PFSK-1 (cell line): Measurements from ENCODE around the gene KIF5A.

Experiments used
- FOXP2 ChIP-seq: optimal IDR thresholded peaks from 2 replicates; pipeline ENCODE3; 2011; ENCODE audit warnings: borderline replicate concordance, control low read depth, inconsistent platforms; ENCODE audit not compliant: insufficient read depth; ENCODE audit errors: extremely low read length, extremely low read depth
- POLR2AphosphoS5 ChIP-seq: IDR thresholded peaks from 2 replicates; pipeline ENCODE4 v1.6.1; 2012; ENCODE audit warnings: low read depth, mild to moderate bottlenecking, control low read depth, low read length, moderate library complexity
- SIN3A ChIP-seq: IDR thresholded peaks from 2 replicates; pipeline ENCODE4 v1.6.1; 2012; ENCODE audit warnings: mild to moderate bottlenecking, low read length, moderate library complexity, borderline replicate concordance; ENCODE audit not compliant: insufficient read depth
- TAF1 ChIP-seq: IDR thresholded peaks from 2 replicates; pipeline ENCODE4 v1.6.1; 2012; ENCODE audit warnings: low read length, control low read depth, borderline replicate concordance; ENCODE audit not compliant: insufficient read depth
- TF ChIP-seq, protein P1 (sequence below), 2 experiments: IDR thresholded peaks; 2 replicates each; pipeline versions ENCODE4 v1.6.1 to v1.8.0; 2011 to 2012; ENCODE audit warnings: low read depth in 2 of 2, low read length in 2 of 2, control low read depth in 1 of 2, inconsistent platforms in 1 of 2, mild to moderate bottlenecking in 1 of 2, moderate library complexity in 1 of 2; ENCODE audit not compliant: insufficient read depth in 1 of 2

Gene KIF5A

DNA sequence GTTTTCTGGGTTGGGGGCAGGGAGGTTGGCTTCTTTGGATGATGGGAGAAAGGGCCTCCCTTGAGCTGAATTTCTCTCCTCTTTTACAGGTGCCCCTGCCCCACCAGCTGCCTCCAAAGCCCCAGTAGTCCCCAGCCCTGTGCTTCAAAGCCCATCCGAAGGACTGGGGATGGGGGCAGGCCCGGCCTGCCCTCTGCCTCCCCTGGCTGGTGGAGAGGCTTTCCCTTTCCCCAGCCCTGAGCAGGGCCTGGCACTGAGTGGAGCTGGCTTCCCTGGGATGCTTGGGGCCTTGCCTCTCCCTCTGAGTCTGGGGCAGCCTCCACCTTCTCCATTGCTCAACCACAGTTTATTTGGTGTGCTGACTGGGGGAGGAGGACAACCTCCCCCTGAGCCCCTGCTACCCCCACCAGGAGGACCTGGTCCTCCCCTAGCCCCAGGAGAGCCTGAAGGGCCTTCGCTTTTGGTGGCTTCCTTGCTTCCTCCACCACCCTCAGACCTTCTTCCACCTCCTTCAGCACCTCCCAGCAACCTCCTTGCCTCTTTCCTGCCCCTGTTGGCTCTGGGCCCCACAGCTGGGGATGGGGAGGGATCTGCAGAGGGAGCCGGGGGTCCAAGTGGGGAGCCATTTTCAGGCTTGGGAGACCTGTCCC lies 23.2 kb upstream of the KIF5A start:
- TF ChIP-seq SIN3A: no peak
- TF ChIP-seq, protein P1, sequence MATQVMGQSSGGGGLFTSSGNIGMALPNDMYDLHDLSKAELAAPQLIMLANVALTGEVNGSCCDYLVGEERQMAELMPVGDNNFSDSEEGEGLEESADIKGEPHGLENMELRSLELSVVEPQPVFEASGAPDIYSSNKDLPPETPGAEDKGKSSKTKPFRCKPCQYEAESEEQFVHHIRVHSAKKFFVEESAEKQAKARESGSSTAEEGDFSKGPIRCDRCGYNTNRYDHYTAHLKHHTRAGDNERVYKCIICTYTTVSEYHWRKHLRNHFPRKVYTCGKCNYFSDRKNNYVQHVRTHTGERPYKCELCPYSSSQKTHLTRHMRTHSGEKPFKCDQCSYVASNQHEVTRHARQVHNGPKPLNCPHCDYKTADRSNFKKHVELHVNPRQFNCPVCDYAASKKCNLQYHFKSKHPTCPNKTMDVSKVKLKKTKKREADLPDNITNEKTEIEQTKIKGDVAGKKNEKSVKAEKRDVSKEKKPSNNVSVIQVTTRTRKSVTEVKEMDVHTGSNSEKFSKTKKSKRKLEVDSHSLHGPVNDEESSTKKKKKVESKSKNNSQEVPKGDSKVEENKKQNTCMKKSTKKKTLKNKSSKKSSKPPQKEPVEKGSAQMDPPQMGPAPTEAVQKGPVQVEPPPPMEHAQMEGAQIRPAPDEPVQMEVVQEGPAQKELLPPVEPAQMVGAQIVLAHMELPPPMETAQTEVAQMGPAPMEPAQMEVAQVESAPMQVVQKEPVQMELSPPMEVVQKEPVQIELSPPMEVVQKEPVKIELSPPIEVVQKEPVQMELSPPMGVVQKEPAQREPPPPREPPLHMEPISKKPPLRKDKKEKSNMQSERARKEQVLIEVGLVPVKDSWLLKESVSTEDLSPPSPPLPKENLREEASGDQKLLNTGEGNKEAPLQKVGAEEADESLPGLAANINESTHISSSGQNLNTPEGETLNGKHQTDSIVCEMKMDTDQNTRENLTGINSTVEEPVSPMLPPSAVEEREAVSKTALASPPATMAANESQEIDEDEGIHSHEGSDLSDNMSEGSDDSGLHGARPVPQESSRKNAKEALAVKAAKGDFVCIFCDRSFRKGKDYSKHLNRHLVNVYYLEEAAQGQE (IDR thresholded peaks at IDR 0.05; ENCODE audit: insufficient read depth in 1 of 2, low read depth in 2 of 2, low read length in 2 of 2): no peak
- TF ChIP-seq POLR2AphosphoS5: no peak
- no peak for TF ChIP-seq TAF1
- TF ChIP-seq FOXP2: no peak

DNA sequence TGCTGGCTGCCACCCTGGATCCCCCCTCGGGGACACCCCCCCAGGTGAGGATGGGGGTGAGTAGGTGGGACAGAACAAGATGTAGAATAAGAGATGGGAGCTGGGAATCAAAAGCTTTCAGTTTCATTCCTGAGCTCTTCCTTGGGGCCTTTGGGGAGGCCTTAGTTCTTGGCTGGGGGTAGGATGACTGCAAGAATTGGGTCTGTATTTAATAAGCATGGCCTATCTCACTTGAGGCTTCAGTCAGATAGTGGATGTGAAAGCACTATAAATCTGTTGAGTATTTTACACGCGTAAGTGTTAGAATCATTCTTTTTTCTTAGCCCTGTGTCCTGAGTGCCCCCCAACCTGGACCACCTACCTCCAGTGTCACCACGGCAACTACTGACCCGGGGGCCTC lies 22.7 kb upstream of the KIF5A start:
- no peak for TF ChIP-seq TAF1
- TF ChIP-seq, protein P1 (IDR thresholded peaks at IDR 0.05; ENCODE audit: insufficient read depth in 1 of 2, low read depth in 2 of 2, low read length in 2 of 2): no peak
- TF ChIP-seq FOXP2: no peak
- TF ChIP-seq POLR2AphosphoS5: no peak; the same call in 1 of the 2 replicates
- TF ChIP-seq SIN3A: no peak

DNA sequence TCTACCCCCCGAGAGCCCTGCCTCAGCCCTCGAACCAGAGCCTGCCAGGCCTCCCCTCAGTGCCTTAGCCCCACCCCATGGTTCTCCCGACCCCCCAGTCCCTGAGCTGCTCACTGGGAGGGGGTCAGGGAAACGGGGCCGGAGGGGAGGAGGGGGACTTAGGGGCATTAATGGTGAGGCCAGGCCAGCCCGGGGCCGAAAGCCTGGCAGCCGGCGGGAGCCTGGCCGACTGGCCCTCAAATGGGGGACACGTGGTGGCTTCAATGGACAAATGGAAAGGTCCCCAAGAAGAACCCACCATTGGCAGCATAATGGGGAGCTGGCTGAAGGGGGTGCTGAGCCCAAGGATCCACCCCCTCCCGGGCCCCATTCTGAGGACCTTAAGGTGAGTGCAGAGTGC lies 21.7 kb upstream of the KIF5A start:
- TF ChIP-seq, protein P1 (IDR thresholded peaks at IDR 0.05; ENCODE audit: insufficient read depth in 1 of 2, low read depth in 2 of 2, low read length in 2 of 2): no peak
- TF ChIP-seq POLR2AphosphoS5: no peak
- no peak for TF ChIP-seq TAF1
- TF ChIP-seq FOXP2: no peak
- no peak for TF ChIP-seq SIN3A

DNA sequence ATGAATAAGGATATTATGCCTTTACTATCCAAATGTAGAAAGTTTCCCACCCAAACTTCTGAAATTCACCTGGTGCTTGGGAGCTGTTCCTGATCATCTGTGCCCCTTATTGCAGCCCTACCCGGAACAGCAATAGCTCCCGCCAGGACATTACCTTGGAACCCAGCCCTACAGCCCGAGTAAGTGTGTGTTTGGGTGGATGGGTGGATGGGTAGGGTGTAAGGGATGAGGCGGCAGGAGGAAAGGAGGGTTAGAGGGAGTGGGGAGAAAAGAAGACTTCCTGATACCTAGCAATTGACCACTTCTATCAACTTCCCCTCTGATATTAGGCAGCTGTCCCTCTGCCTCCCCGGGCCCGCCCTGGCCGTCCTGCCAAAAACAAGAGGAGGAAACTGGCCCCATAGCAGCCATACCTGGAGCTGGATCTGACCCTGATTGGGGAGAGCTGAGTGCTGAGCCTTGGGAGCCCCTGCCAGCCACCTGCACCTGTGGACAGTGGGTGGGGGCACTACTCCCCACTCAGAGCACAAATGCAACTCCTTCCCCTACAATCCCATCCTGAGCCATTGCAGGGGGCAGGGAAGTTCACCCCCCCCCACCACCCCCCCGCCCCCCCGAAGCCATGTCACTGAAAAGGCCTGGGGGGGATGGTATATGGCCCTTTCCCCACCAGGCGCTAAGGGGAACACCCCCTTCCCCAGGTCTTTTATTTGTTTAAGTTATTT lies 20.9 kb upstream of the KIF5A start:
- TF ChIP-seq SIN3A: no peak
- TF ChIP-seq, protein P1 (IDR thresholded peaks at IDR 0.05; ENCODE audit: insufficient read depth in 1 of 2, low read depth in 2 of 2, low read length in 2 of 2): no peak
- TF ChIP-seq POLR2AphosphoS5: no peak
- no peak for TF ChIP-seq TAF1
- no peak for TF ChIP-seq FOXP2
